Measurements from ENCODE around the gene SLC29A3. TPM values are rescaled to one million over a fixed set of nuclear protein-coding genes. Genes with fewer than 3 reads are reported as not detected.

SLC29A3 gene
- total RNA-seq, 1 experiment from 2014 or later = 4.4 TPM

DNA sequence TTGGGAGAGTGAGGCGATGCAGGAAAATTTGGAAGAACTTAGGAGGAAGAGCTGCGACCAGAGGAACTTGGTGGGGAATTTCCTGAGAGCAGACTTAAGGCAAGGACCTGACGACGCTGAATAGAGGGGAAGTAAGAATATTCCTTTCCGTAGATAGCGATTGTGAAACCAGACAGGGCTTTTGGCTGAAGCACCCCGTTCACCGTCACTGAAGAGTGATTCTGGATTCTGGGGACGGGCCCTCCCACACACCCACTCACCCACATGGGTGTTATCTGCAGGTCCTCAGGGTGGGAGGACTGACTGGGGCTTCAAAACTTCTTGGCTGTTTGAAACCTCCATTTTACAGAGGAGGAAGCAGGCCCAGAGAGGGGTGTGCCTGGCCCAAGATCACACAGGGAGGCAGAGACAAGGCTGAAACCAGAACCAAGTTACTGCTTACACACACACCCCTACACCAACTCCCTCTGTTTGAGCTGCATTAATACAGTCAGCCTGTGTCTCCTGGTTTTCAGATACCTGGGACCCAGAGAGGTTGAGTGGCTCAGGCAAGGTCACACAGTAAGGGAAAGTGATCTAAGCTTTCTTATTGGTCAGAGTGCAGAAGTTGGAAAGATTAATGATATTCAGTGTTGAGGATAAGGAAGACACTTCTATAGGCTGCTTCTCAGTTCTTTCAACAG is 40.4 kb downstream of the SLC29A3 start:
- intact Hi-C loops (cut with micrococcal nuclease) = no loop called here
- Histone ChIP-seq H3K79me2 (ENCODE audit: low read length) (no peaks in the 10 kb centered on the region), H3K9ac (ENCODE audit: low read length) (no peak overlapping the region), H3K27ac (ENCODE audit: low read length) (no peak overlapping the region), H3K4me2 (ENCODE audit: low read length) (no peak overlapping the region), H3K4me3 (ENCODE audit: low read length) (no peak overlapping the region), H3K9me2 (replicated peaks; ENCODE audit: low read length) (no peaks in the 10 kb centered on the region), H3F3A (ENCODE audit: low read length, unreplicated experiment) (no peaks in the 10 kb centered on the region), H2AFZ (ENCODE audit: low read length) (no peak overlapping the region), H3K4me1 (ENCODE audit: insufficient read depth, low read length) (peaks cover 5% of the 10 kb centered on the region), H3K36me3 (ENCODE audit: low read depth, low read length) (no peaks in the 10 kb centered on the region), H4K20me1 (ENCODE audit: low read length) (no peaks in the 10 kb centered on the region), H3K27me3 (ENCODE audit: low read length) (no peaks in the 10 kb centered on the region), H3K9me3 (ENCODE audit: low read length) (no peaks in the 10 kb centered on the region)
- no peak for TF ChIP-seq EZH2 (IDR thresholded peaks at IDR 0.05; ENCODE audit: low read length, unreplicated experiment)
- no peak for TF ChIP-seq CTCF (conservative IDR thresholded peaks at IDR 0.05; ENCODE audit: low read depth, low read length)
- TF ChIP-seq EZH2phosphoT487 (IDR thresholded peaks at IDR 0.05; ENCODE audit: borderline replicate concordance, low read length) = no peak
- BruUV-seq (replicated peaks) = no TSS peak
- DNase-seq = no peak
- ChIA-PET POLR2A (ENCODE audit: unreplicated experiment) (no interaction called here), CTCF (no interaction called here)
- no peak for ATAC-seq

GRCh38 chr10:71360735-71361134 is 41.7 kb downstream of the SLC29A3 start:
- Histone ChIP-seq H3K27ac (ENCODE audit: low read length) (no peak overlapping the region), H3K4me3 (ENCODE audit: low read length) (no peak overlapping the region), H3K4me1 (ENCODE audit: insufficient read depth, low read length) (peaks cover 7% of the 10 kb centered on the region), H3K9ac (ENCODE audit: low read length) (no peak overlapping the region), H2AFZ (ENCODE audit: low read length) (no peak overlapping the region), H3K9me2 (replicated peaks; ENCODE audit: low read length) (no peaks in the 10 kb centered on the region), H3K9me3 (ENCODE audit: low read length) (no peaks in the 10 kb centered on the region), H3K4me2 (ENCODE audit: low read length) (no peak overlapping the region), H3K79me2 (ENCODE audit: low read length) (no peaks in the 10 kb centered on the region), H3F3A (ENCODE audit: low read length, unreplicated experiment) (no peaks in the 10 kb centered on the region), H3K27me3 (ENCODE audit: low read length) (no peaks in the 10 kb centered on the region), H4K20me1 (ENCODE audit: low read length) (no peaks in the 10 kb centered on the region), H3K36me3 (ENCODE audit: low read depth, low read length) (no peaks in the 10 kb centered on the region)
- POLR2A ChIA-PET (ENCODE audit: unreplicated experiment) = no interaction called here
- BruUV-seq (replicated peaks) = no TSS peak
- TF ChIP-seq CTCF (conservative IDR thresholded peaks at IDR 0.05; ENCODE audit: low read depth, low read length) (no peak), EZH2 (IDR thresholded peaks at IDR 0.05; ENCODE audit: low read length, unreplicated experiment) (no peak), EZH2phosphoT487 (IDR thresholded peaks at IDR 0.05; ENCODE audit: borderline replicate concordance, low read length) (no peak)
- no peak for DNase-seq
- CTCF ChIA-PET = no interaction called here
- intact Hi-C loops (cut with micrococcal nuclease) = no loop called here
- no peak for ATAC-seq

DNA sequence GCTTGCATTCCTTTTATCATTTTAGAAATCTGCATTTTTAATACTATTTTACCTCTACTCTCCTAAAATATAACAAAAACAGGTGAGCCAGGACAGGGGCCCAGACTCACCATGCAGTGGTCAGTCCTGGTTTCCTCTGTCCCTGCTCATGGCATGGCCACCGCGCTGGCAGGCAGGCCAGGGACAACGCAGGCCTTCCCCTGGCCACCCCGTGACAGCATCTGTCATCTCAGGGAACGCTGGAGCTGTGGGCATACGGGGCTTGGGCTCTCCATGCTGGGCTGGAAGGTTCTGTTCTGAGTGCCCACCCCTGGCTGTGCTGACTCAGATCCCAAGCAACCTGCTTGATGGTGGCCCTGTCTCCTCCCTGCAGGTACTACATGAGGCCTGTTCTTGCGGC is 42.5 kb downstream of the SLC29A3 start:
- H3K9ac ChIP-seq (ENCODE audit: low read length) = no peak overlapping the region
- H3K27me3 ChIP-seq (ENCODE audit: low read length) = no peaks in the 10 kb centered on the region
- intact Hi-C loops (cut with micrococcal nuclease) = no loop called here
- H3K79me2 ChIP-seq (ENCODE audit: low read length) = no peaks in the 10 kb centered on the region
- no peak for TF ChIP-seq EZH2phosphoT487 (IDR thresholded peaks at IDR 0.05; ENCODE audit: borderline replicate concordance, low read length)
- no peaks in the 10 kb centered on the region for H3K36me3 ChIP-seq (ENCODE audit: low read depth, low read length)
- no peak overlapping the region for H3K4me3 ChIP-seq (ENCODE audit: low read length)
- H3K9me3 ChIP-seq (ENCODE audit: low read length) = no peaks in the 10 kb centered on the region
- H3K4me2 ChIP-seq (ENCODE audit: low read length) = no peak overlapping the region
- H2AFZ ChIP-seq (ENCODE audit: low read length) = no peak overlapping the region
- DNase-seq (no peak), ATAC-seq (no peak)
- no TSS peak for BruUV-seq (replicated peaks)
- no peaks in the 10 kb centered on the region for H4K20me1 ChIP-seq (ENCODE audit: low read length)
- ChIA-PET POLR2A (ENCODE audit: unreplicated experiment) (no interaction called here), CTCF (no interaction called here)
- H3K27ac ChIP-seq (ENCODE audit: low read length) = no peak overlapping the region
- no peaks in the 10 kb centered on the region for H3K9me2 ChIP-seq (replicated peaks; ENCODE audit: low read length)
- H3K4me1 ChIP-seq (ENCODE audit: insufficient read depth, low read length) = peaks cover 7% of the 10 kb centered on the region
- H3F3A ChIP-seq (ENCODE audit: low read length, unreplicated experiment) = no peaks in the 10 kb centered on the region
